Nephron progenitor cell (in vitro differentiated cells): Measurements from ENCODE around the gene ZSCAN21.

Source experiments
- DNase-seq: peaks from one replicate; pipeline ENCODE4 v3.0.0; 2021
- H3K27ac Mint-ChIP-seq: 2 replicates; pipeline ENCODE4 v1.8.0; 2021; ENCODE audit warnings: mild to moderate bottlenecking, moderate library complexity, mixed read lengths
- H3K27me3 Mint-ChIP-seq: 2 replicates; pipeline ENCODE4 v1.8.0; 2021; ENCODE audit warnings: mild to moderate bottlenecking, low read depth, mixed read lengths; ENCODE audit not compliant: poor library complexity
- H3K36me3 Mint-ChIP-seq: 2 replicates; pipeline ENCODE4 v1.8.0; 2021; ENCODE audit warnings: low read depth, mixed read lengths
- H3K4me1 Mint-ChIP-seq: 2 replicates; pipeline ENCODE4 v1.8.0; 2021; ENCODE audit warnings: mixed read lengths
- H3K4me3 Mint-ChIP-seq: 2 replicates; pipeline ENCODE4 v1.8.0; 2021; ENCODE audit warnings: mild to moderate bottlenecking, moderate library complexity, mixed read lengths
- H3K9me3 Mint-ChIP-seq: 2 replicates; pipeline ENCODE4 v1.8.0; 2021; ENCODE audit warnings: mild to moderate bottlenecking, moderate library complexity, mixed read lengths
- TF ChIP-seq, protein P1 (sequence below): fragments of 200-600 bp; sonication (generic); IDR thresholded peaks from 2 replicates; pipeline ENCODE4 v1.5.0; 2021; ENCODE audit warnings: antibody characterized with exemption

ZSCAN21 gene

DNA sequence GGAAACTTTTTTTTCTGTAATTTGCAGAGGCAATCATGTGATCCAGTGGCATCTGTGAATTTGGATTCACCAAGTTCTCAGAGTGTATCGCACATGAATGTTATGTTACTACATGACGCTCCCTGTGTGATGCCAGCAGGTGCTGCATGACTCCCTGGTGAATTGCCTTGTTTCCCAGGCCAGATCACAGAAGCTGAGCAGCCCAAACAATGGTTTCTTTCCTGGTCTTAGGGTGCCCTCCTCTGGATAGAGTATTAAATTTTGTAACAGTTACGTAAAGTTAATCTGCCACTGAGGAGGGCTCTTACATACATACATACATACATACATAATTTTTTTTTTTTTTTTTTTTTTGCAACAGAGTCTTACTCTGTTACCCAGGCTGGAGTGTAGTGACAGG, 3.6 kb downstream of the ZSCAN21 start:
- peaks cover 37% of the 10 kb centered on the region for H3K36me3 Mint-ChIP-seq
- no peaks in the 10 kb centered on the region for H3K27me3 Mint-ChIP-seq
- no peak overlapping the region for H3K27ac Mint-ChIP-seq
- peaks cover 16% of the 10 kb centered on the region for H3K4me1 Mint-ChIP-seq
- no peak overlapping the region for H3K4me3 Mint-ChIP-seq
- no peak for DNase-seq
- H3K9me3 Mint-ChIP-seq = no peaks in the 10 kb centered on the region
- TF ChIP-seq, protein P1, sequence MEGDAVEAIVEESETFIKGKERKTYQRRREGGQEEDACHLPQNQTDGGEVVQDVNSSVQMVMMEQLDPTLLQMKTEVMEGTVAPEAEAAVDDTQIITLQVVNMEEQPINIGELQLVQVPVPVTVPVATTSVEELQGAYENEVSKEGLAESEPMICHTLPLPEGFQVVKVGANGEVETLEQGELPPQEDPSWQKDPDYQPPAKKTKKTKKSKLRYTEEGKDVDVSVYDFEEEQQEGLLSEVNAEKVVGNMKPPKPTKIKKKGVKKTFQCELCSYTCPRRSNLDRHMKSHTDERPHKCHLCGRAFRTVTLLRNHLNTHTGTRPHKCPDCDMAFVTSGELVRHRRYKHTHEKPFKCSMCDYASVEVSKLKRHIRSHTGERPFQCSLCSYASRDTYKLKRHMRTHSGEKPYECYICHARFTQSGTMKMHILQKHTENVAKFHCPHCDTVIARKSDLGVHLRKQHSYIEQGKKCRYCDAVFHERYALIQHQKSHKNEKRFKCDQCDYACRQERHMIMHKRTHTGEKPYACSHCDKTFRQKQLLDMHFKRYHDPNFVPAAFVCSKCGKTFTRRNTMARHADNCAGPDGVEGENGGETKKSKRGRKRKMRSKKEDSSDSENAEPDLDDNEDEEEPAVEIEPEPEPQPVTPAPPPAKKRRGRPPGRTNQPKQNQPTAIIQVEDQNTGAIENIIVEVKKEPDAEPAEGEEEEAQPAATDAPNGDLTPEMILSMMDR = no peak

DNA sequence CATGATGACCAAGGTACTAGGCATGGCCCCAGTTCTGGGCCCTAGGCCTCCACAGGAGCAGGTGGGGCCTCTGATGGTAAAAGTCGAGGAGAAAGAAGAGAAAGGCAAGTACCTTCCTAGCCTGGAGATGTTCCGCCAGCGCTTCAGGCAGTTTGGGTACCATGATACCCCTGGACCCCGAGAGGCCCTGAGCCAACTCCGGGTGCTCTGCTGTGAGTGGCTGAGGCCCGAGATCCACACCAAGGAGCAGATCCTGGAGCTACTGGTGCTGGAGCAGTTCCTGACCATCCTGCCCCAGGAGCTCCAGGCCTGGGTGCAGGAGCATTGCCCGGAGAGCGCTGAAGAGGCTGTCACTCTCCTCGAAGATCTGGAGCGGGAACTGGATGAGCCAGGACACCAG, 7.4 kb downstream of the ZSCAN21 start:
- Mint-ChIP-seq H3K4me1 (no peaks in the 10 kb centered on the region), H3K9me3 (no peaks in the 10 kb centered on the region), H3K27me3 (no peaks in the 10 kb centered on the region), H3K36me3 (peaks cover 57% of the 10 kb centered on the region), H3K27ac (no peak overlapping the region), H3K4me3 (no peak overlapping the region)
- TF ChIP-seq, protein P1 = no peak
- DNase-seq = no peak

DNA sequence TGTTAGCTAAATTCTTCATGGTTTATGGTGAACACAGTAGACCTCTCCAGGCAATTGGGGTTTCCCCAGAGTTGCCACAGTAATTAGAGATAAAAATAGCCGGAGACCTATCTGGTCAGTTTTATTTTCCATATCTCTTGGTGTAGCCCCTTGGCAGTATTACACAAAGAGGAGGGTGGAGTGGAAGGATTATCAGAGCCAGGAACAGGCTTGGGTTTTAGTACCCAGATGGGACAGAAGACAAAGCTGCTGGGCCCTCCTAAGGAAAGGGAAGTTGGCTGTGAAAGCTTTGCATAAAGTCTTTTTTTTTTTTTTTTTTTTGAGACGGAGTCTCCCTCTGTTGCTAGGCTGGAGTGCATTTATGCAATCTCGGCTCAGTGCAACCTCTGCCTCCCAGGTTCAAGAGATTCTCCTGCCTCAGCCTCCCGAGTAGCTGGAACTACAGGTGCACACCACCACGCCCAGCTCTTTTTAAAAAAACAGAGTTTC, 9.7 kb downstream of the ZSCAN21 start:
- H3K27me3 Mint-ChIP-seq = no peaks in the 10 kb centered on the region
- H3K4me1 Mint-ChIP-seq = no peaks in the 10 kb centered on the region
- DNase-seq = no peak
- peaks cover 8% of the 10 kb centered on the region for H3K9me3 Mint-ChIP-seq
- TF ChIP-seq, protein P1 = no peak
- no peak overlapping the region for H3K4me3 Mint-ChIP-seq
- H3K36me3 Mint-ChIP-seq = peaks cover 65% of the 10 kb centered on the region
- H3K27ac Mint-ChIP-seq = no peak overlapping the region

DNA sequence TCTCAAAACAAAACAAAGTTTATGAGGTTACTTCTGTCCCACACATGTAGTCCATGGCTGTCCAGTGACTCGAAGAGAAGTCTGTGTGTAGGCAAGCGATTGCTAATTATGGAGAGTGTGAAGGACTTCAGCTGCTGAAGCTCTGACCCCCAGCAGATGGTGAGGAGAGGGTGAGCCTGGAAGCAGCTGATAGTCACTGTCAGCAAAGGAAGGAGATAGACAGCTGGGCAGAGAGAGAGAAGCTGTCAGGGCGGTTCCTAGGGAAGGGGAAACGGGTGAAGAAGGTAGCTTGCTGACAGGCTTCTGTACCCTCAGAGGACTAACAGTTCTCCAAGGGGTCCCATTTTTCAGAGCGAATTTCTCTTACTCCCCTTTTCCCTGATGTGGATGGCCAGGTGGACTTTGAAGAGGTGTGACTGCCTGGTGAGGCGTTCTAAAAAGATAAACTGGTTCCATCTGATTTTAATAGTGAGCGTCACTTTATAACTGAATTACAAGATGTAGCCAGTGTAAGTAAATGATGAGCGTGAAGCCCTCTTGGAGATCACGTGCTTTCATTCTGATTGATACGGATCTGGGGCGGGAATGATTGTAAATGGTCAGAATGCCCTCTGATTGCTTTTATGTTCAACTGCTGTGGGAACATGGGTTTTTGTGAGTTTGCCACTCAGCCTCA, 12.1 kb downstream of the ZSCAN21 start:
- TF ChIP-seq, protein P1 = no peak
- Mint-ChIP-seq H3K36me3 (peaks cover 85% of the 10 kb centered on the region), H3K9me3 (peaks cover 22% of the 10 kb centered on the region), H3K27me3 (no peaks in the 10 kb centered on the region), H3K4me3 (no peak overlapping the region), H3K27ac (no peak overlapping the region), H3K4me1 (no peaks in the 10 kb centered on the region)
- no peak for DNase-seq

- TF ChIP-seq, protein P1 = no peak
- no peak for DNase-seq
- peaks cover 40% of the 10 kb centered on the region for H3K9me3 Mint-ChIP-seq
- peaks cover 85% of the 10 kb centered on the region for H3K36me3 Mint-ChIP-seq
- H3K27ac Mint-ChIP-seq = peak overlapping the region; percentile 46
- no peak overlapping the region for H3K4me3 Mint-ChIP-seq
- H3K4me1 Mint-ChIP-seq = no peaks in the 10 kb centered on the region
- H3K27me3 Mint-ChIP-seq = no peaks in the 10 kb centered on the region
Measured at GRCh38 chr7:100063376-100063775, 13.8 kb downstream of the ZSCAN21 start.

DNA sequence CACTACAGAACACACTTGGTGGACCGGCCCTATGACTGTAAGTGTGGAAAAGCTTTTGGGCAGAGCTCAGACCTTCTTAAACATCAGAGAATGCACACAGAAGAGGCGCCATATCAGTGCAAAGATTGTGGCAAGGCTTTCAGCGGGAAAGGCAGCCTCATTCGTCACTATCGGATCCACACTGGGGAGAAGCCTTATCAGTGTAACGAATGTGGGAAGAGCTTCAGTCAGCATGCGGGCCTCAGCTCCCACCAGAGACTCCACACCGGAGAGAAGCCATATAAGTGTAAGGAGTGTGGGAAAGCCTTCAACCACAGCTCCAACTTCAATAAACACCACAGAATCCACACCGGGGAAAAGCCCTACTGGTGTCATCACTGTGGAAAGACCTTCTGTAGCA, 14.6 kb downstream of the ZSCAN21 start:
- no peak overlapping the region for H3K4me3 Mint-ChIP-seq
- H3K27me3 Mint-ChIP-seq = no peaks in the 10 kb centered on the region
- peaks cover 87% of the 10 kb centered on the region for H3K36me3 Mint-ChIP-seq
- TF ChIP-seq, protein P1 = no peak
- DNase-seq = no peak
- H3K4me1 Mint-ChIP-seq = no peaks in the 10 kb centered on the region
- H3K9me3 Mint-ChIP-seq = peaks cover 47% of the 10 kb centered on the region
- H3K27ac Mint-ChIP-seq = peak overlapping the region; percentile 46
